Measurements from ENCODE around the gene ZNF316. TPM values are rescaled to one million over a fixed set of nuclear protein-coding genes. Genes with fewer than 3 reads are reported as not detected.

Gene ZNF316
- total and polyA plus RNA-seq, 2 experiments from 2014 or later = 16.9 to 26.7 TPM

DNA sequence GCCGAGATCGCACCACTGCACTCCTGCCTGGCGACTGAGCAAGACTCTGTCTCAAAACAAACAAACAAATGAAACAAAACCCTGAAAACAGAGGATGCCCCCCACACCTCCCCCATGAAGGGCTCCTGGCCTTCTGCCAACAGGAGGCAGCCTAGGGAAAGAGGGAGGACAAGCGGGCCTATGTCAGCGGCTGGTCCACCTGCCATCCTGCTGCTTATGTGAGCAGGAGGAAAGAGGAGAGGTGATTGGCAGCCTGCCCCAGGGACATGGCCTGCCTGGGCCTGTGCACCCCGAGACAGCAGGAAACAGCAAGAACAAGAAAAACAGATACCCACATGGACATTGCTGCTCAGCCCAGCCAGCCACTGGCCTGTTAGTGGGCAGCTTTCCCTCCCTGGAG, 9.1 kb upstream of the ZNF316 start:
- H3K27ac ChIP-seq = no peak overlapping the region
- no peaks in the 10 kb centered on the region for H3K4me1 ChIP-seq (ENCODE audit: insufficient read depth)
- no peaks in the 10 kb centered on the region for H3K9me3 ChIP-seq (ENCODE audit: low read depth)
- H3K4me2 ChIP-seq = no peak overlapping the region
- H4K20me1 ChIP-seq (ENCODE audit: insufficient read depth, poor library complexity, severe bottlenecking) = no peaks in the 10 kb centered on the region
- H2AFZ ChIP-seq = no peak overlapping the region
- H3K79me2 ChIP-seq = no peaks in the 10 kb centered on the region
- TF ChIP-seq, protein P1, sequence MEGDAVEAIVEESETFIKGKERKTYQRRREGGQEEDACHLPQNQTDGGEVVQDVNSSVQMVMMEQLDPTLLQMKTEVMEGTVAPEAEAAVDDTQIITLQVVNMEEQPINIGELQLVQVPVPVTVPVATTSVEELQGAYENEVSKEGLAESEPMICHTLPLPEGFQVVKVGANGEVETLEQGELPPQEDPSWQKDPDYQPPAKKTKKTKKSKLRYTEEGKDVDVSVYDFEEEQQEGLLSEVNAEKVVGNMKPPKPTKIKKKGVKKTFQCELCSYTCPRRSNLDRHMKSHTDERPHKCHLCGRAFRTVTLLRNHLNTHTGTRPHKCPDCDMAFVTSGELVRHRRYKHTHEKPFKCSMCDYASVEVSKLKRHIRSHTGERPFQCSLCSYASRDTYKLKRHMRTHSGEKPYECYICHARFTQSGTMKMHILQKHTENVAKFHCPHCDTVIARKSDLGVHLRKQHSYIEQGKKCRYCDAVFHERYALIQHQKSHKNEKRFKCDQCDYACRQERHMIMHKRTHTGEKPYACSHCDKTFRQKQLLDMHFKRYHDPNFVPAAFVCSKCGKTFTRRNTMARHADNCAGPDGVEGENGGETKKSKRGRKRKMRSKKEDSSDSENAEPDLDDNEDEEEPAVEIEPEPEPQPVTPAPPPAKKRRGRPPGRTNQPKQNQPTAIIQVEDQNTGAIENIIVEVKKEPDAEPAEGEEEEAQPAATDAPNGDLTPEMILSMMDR (IDR thresholded peaks at IDR 0.05; ENCODE audit: poor library complexity) = no peak
- no peak for TF ChIP-seq EZH2phosphoT487 (IDR thresholded peaks at IDR 0.05; ENCODE audit: low read depth, severe bottlenecking, unreplicated experiment)
- TF ChIP-seq EZH2 (IDR thresholded peaks at IDR 0.05; ENCODE audit: borderline replicate concordance) = no peak
- DNase-seq (ENCODE audit: low spot score) = no peak
- H3K36me3 ChIP-seq (replicated peaks; ENCODE audit: insufficient read depth, low read depth) = no peaks in the 10 kb centered on the region
- H3K4me3 ChIP-seq = no peak overlapping the region
- no peaks in the 10 kb centered on the region for H3K9me2 ChIP-seq (replicated peaks; ENCODE audit: insufficient read depth)
- no peaks in the 10 kb centered on the region for H3K27me3 ChIP-seq
- 83% methylated on average over 6 of the region's 6 CpGs for WGBS (ENCODE audit: low lambda C conversion rate, missing lambda C conversion rate)

DNA sequence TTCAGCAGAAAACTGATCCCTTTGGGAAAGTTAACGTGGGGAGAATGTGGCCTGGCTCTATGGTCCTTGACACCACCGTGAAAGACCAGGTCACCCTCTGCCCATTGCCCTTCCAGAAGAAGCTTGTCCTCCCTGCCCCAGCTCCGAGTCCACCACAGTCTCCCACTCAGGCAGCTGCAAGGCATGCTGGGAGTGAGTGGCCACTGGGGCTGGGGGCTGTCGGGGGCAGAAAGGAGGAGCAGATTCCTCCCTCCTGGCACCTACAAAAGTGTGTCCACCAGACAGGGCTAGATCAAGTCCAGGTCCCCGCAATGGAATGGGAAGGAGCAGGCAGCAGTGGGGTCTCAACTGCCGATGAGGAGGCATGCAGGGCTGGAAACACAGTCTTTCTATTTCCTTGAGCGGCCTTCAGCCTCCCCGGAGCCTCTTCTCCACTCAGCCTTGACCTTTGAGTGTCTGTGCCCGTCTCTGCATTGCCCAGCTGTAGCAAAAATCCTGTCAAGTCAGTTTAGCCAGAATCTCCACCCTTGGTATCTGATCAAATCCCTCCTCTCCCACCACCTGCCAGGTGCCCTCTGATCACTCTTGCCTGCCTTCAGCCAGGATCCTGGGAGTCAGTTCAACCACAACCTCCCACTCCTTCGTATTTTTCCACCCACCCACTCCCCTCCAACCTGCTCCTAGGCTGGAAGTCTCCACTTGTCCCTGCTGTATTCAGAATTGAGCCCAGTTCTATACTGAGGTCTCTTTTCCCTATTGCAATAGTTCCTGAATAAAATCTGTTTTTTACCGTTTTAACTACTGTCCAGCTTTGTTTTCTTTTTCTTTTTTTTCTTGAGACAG, 6.9 kb upstream of the ZNF316 start:
- Histone ChIP-seq H3K9me3 (ENCODE audit: low read depth) (no peaks in the 10 kb centered on the region), H4K20me1 (ENCODE audit: insufficient read depth, poor library complexity, severe bottlenecking) (no peaks in the 10 kb centered on the region), H3K36me3 (replicated peaks; ENCODE audit: insufficient read depth, low read depth) (no peaks in the 10 kb centered on the region)

DNA sequence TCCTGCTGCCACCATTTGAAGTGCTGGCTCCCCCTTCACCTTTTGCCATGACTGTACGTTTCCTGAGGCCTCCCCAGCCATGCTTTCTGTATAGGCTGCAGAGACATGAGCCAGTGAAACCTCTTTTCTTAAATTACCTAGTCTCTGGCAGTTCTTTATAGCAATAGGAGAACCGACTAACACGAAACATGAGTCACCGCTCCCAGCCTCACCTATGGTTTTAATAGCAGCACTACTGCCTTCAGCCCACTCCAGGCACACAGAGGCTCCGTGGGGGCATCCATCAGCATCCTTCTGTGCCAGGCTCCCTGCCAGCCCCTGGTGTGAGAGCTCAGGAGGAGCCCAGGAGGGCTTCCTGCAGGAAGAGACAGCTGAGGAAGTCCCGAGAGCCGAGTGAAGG, 5.5 kb upstream of the ZNF316 start:
- TF ChIP-seq, protein P1 (IDR thresholded peaks at IDR 0.05; ENCODE audit: poor library complexity) = no peak
- TF ChIP-seq EZH2phosphoT487 (IDR thresholded peaks at IDR 0.05; ENCODE audit: low read depth, severe bottlenecking, unreplicated experiment) = no peak
- no peak for TF ChIP-seq EZH2 (IDR thresholded peaks at IDR 0.05; ENCODE audit: borderline replicate concordance)
- Histone ChIP-seq H3K36me3 (replicated peaks; ENCODE audit: insufficient read depth, low read depth) (no peaks in the 10 kb centered on the region), H3K27me3 (no peaks in the 10 kb centered on the region), H3K9me2 (replicated peaks; ENCODE audit: insufficient read depth) (no peaks in the 10 kb centered on the region), H3K79me2 (peaks cover 3% of the 10 kb centered on the region), H3K4me2 (no peak overlapping the region), H3K9me3 (ENCODE audit: low read depth) (no peaks in the 10 kb centered on the region), H3K4me1 (ENCODE audit: insufficient read depth) (no peaks in the 10 kb centered on the region), H3K27ac (no peak overlapping the region), H4K20me1 (ENCODE audit: insufficient read depth, poor library complexity, severe bottlenecking) (no peaks in the 10 kb centered on the region), H3K4me3 (no peak overlapping the region), H2AFZ (no peak overlapping the region)
- WGBS (ENCODE audit: low lambda C conversion rate, missing lambda C conversion rate) = 71% methylated on average over 7 of the region's 7 CpGs
- DNase-seq (ENCODE audit: low spot score) = no peak

More for the DNA sequence above, 6.9 kb upstream of the ZNF316 start:
- no peaks in the 10 kb centered on the region for H3K4me1 ChIP-seq (ENCODE audit: insufficient read depth)
- no peaks in the 10 kb centered on the region for H3K9me2 ChIP-seq (replicated peaks; ENCODE audit: insufficient read depth)
- H3K4me3 ChIP-seq = no peak overlapping the region
- H3K27ac ChIP-seq = no peak overlapping the region
- no peaks in the 10 kb centered on the region for H3K27me3 ChIP-seq
- 80% methylated on average over 10 of the region's 11 CpGs for WGBS (ENCODE audit: low lambda C conversion rate, missing lambda C conversion rate)
- TF ChIP-seq, protein P1 (IDR thresholded peaks at IDR 0.05; ENCODE audit: poor library complexity) = no peak
- TF ChIP-seq EZH2phosphoT487 (IDR thresholded peaks at IDR 0.05; ENCODE audit: low read depth, severe bottlenecking, unreplicated experiment) (no peak), EZH2 (IDR thresholded peaks at IDR 0.05; ENCODE audit: borderline replicate concordance) (no peak)
- H2AFZ ChIP-seq = no peak overlapping the region
- no peaks in the 10 kb centered on the region for H3K79me2 ChIP-seq
- DNase-seq (ENCODE audit: low spot score) = no peak
- no peak overlapping the region for H3K4me2 ChIP-seq
